ENCODE data around the gene ASCC1. TPM values are rescaled to one million over a fixed set of nuclear protein-coding genes. Genes with fewer than 3 reads are reported as not detected.
"Not testable (repeated sequence)": the region's sequence is repeated elsewhere in the genome, so short reads cannot be mapped to it uniquely, and the experiment has no call there.

ASCC1 gene
- total and polyA plus RNA-seq, 7 experiments from 2014 or later: 19.4 to 33.1 (median 24.4) TPM

DNA sequence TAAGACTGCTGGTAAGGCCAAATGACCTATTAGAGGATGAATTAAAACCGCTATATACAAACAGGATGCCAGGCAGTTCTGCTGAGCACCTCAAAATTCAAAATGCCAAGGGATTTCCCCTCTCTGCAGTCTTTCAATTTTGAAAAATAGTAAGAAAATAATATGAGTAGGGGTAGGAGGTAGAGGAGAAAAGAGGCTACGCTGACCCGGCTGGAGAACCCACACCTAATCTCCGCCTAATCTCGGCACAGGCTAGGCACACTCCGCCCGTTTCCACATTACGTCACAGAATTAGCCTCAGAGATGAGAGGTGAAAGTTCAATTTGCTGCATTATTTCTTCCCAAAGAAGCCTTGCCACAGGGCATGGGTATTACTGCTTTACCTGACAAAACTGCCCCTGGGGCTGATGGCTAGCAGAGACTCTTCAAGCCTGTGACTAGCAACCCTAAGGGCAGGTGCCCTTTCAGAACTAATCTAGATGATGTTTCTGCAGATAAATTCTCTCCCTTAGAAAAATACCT lies 106.4 kb downstream of the ASCC1 start:
- H3K36me3 Mint-ChIP-seq: peaks cover 0 to 26% (median 5%) of the 10 kb centered on the region in 5 donors
- H3K4me1 Mint-ChIP-seq: peaks cover 54 to 91% (median 83%) of the 10 kb centered on the region in 7 donors
- peak overlapping the region; percentile 81 to 96 (median 89) for H3K27ac Mint-ChIP-seq
- no peaks in the 10 kb centered on the region for H3K9me3 Mint-ChIP-seq
- peak in 4 of 9 donors; percentile 26 to 38 (median 31) for DNase-seq
- H3K4me3 Mint-ChIP-seq: peak overlapping the region; percentile 52 to 85 (median 78)
- intact Hi-C loops (cut with micrococcal nuclease): loop anchor here in 1 of 2 donors (1.0 to 2.0 kb wide), 2 partner anchors 8 to 17 kb away; no protein-coding TSS in a partner anchor
- peak; percentile 40 for ATAC-seq
- H3K27me3 Mint-ChIP-seq: no peaks in the 10 kb centered on the region
- ChIA-PET CTCF (no interaction called here), POLR2A (interaction anchor here (1.2 to 11.5 kb wide), 3 partner anchors 21 to 106 kb away, joined by 3 to 297 read pairs (median 16); partner anchors contain the start of genes ANAPC16, ASCC1 and SPOCK2)
- H3K27ac ChIP-seq (ENCODE audit: low read depth, low read length): peak overlapping the region; percentile 72
- no peaks in the 10 kb centered on the region for H3K36me3 ChIP-seq (ENCODE audit: control insufficient read depth in 2 of 3, insufficient read depth in 3 of 3, low read length in 3 of 3)
- H3K4me3 ChIP-seq (ENCODE audit: low read length): peak overlapping the region; percentile 49
- peaks cover 32 to 63% of the 10 kb centered on the region in 2 donors for H3K4me1 ChIP-seq (ENCODE audit: control insufficient read depth in 2 of 2, insufficient read depth in 2 of 2, low read length in 2 of 2)
- H3K9me3 ChIP-seq (ENCODE audit: control insufficient read depth in 2 of 3, low read length in 3 of 3): no peaks in the 10 kb centered on the region
- no peaks in the 10 kb centered on the region for H3K27me3 ChIP-seq (ENCODE audit: control insufficient read depth in 2 of 2, insufficient read depth in 2 of 2, low read length in 2 of 2)

DNA sequence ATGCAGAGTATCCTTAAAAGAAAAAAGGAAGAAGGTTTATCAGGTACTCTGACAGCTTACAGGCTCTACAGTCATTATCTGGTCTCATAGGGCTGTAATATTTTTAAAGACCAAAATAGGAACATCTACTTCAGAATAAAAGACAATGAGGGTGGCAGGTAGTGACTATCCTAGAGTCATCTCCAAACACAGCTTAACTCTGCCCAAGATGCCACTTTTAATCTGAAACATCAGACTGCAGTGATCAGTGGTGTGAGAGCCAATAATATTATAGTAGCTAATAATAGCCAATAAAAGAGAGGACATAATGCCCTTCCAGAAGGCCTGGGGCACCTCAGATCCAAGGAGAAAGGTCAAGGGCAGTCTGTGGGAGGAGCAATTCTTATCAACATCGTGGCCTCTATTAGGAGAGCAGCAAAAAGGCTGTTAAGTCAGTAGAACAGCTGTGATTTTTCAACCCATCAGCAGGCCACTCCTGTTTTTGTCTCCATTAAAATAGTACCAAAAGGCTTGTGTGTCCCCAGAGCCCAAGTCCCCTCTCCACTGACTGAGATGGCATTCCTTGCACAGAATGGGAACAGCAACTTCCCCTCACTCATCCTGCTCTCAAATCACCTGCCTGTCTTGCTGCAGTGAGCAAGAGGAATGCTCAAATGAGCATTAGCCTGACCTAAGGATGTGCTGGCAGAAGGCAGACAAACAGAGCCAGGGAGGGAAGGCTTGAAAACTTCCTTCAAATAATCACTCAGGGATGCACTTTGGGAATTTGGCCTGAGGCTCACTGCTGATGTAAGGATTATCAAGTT lies 107.0 kb downstream of the ASCC1 start:
- CTCF ChIA-PET: interaction anchor here (0.8 to 1.5 kb wide), 6 partner anchors 12 to 61 kb away, joined by 3 to 8 read pairs (median 4); no protein-coding TSS in a partner anchor
- H3K4me1 ChIP-seq (ENCODE audit: control insufficient read depth in 2 of 2, insufficient read depth in 2 of 2, low read length in 2 of 2): peaks cover 32 to 69% of the 10 kb centered on the region in 2 donors
- Mint-ChIP-seq H3K4me1 (peaks cover 56 to 94% (median 89%) of the 10 kb centered on the region in 7 donors), H3K4me3 (peak overlapping the region; percentile 52 to 85 (median 78)), H3K27ac (peak overlapping the region; percentile 81 to 96 (median 89)), H3K36me3 (peaks cover 0 to 28% (median 5%) of the 10 kb centered on the region in 5 donors), H3K27me3 (no peaks in the 10 kb centered on the region), H3K9me3 (no peaks in the 10 kb centered on the region)
- no peaks in the 10 kb centered on the region for H3K9me3 ChIP-seq (ENCODE audit: control insufficient read depth in 2 of 3, low read length in 3 of 3)
- no peak for DNase-seq
- intact Hi-C loops (cut with micrococcal nuclease): loop anchor here in 1 of 2 donors (1.0 to 2.0 kb wide), 2 partner anchors 8 to 18 kb away; no protein-coding TSS in a partner anchor
- no peak for ATAC-seq
- no peaks in the 10 kb centered on the region for H3K27me3 ChIP-seq (ENCODE audit: control insufficient read depth in 2 of 2, insufficient read depth in 2 of 2, low read length in 2 of 2)
- peak overlapping the region; percentile 49 for H3K4me3 ChIP-seq (ENCODE audit: low read length)
- H3K36me3 ChIP-seq (ENCODE audit: control insufficient read depth in 2 of 3, insufficient read depth in 3 of 3, low read length in 3 of 3): no peaks in the 10 kb centered on the region
- POLR2A ChIA-PET: interaction anchor here (0.6 to 11.5 kb wide), 18 partner anchors 8 to 225 kb away, joined by 3 to 297 read pairs (median 5); partner anchors contain the start of genes ANAPC16, ASCC1 and SPOCK2
- H3K27ac ChIP-seq (ENCODE audit: low read depth, low read length): peak overlapping the region; percentile 72

DNA sequence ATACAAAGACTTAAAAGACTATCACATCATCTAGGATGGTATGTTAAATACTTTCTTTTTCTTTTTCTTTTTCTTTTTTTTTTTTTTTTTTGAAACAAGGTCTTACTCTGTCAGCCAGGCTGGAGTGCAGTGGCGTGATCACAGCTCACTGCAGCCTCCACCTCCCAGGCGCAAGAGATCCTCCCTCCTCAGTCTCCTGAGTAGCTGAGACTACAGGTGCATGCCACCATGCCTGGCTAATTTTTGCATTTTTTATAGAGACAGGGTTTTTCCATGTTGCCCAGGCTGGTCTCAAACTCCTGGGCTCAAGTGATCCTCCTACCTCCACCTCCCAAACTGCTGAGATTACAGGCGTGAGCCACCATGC lies 108.1 kb downstream of the ASCC1 start:
- H3K36me3 ChIP-seq (ENCODE audit: control insufficient read depth in 2 of 3, insufficient read depth in 3 of 3, low read length in 3 of 3); H3K9me3 ChIP-seq (ENCODE audit: control insufficient read depth in 2 of 3, low read length in 3 of 3); H3K27me3 ChIP-seq (ENCODE audit: control insufficient read depth in 2 of 2, insufficient read depth in 2 of 2, low read length in 2 of 2); H3K9me3 Mint-ChIP-seq; DNase-seq; H3K27me3 Mint-ChIP-seq: not testable (repeated sequence)
- peak; percentile 33 for ATAC-seq
- Mint-ChIP-seq H3K27ac (peak overlapping the region; percentile 79 to 96 (median 89)), H3K4me1 (peaks cover 54 to 94% (median 89%) of the 10 kb centered on the region in 7 donors), H3K36me3 (peaks cover 0 to 28% (median 5%) of the 10 kb centered on the region in 5 donors), H3K4me3 (peak overlapping the region; percentile 67 to 85 (median 78))
- ChIA-PET CTCF (interaction anchor here (0.8 to 1.5 kb wide), 5 partner anchors 13 to 60 kb away, joined by 3 to 8 read pairs (median 6); no protein-coding TSS in a partner anchor), POLR2A (interaction anchor here (0.6 to 11.5 kb wide), 16 partner anchors 9 to 226 kb away, joined by 3 to 297 read pairs (median 6); partner anchors contain the start of genes ANAPC16, ASCC1 and SPOCK2)
- intact Hi-C loops (cut with micrococcal nuclease): loop anchor here in 1 of 2 donors (2.0 kb wide), 1 partner anchor 19 kb away; no protein-coding TSS in a partner anchor
- peak overlapping the region; percentile 72 for H3K27ac ChIP-seq (ENCODE audit: low read depth, low read length)
- H3K4me3 ChIP-seq (ENCODE audit: low read length): peak overlapping the region; percentile 10
- H3K4me1 ChIP-seq (ENCODE audit: control insufficient read depth in 2 of 2, insufficient read depth in 2 of 2, low read length in 2 of 2): peaks cover 32 to 79% of the 10 kb centered on the region in 2 donors

DNA sequence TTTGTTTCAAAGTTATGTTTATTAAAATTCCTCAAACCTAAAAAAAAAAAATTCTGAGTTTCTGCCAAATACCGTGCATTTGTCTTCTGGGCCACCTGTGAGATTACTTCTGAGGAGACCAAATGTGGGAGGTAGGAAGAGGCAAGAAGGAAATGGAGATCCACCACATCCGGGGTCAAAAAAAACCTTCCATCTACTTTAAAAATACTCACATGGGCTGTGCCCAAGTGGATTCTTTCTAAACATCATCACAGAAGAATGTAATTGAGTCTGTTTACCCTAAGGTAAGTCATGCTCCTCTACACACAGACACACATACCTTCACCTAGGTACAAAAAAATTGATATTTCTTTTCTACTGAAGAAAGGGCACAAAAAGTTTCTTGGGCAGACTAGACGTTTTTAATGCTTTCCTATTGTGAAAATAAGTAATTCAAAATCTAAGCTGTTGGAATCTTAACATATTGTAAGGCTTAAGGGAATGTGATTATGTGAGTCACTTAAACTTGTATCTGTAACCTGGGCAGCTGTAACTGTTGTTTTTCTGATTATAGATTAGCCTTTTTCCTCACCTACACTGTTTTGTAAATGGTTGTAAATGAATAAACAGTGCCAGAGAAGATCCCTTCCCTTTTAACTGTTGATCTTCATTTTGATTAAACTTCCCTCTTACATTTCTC lies 108.6 kb downstream of the ASCC1 start:
- POLR2A ChIA-PET: interaction anchor here (0.6 to 11.5 kb wide), 14 partner anchors 9 to 227 kb away, joined by 3 to 297 read pairs (median 7); partner anchors contain the start of genes ANAPC16, ASCC1 and SPOCK2

DNA sequence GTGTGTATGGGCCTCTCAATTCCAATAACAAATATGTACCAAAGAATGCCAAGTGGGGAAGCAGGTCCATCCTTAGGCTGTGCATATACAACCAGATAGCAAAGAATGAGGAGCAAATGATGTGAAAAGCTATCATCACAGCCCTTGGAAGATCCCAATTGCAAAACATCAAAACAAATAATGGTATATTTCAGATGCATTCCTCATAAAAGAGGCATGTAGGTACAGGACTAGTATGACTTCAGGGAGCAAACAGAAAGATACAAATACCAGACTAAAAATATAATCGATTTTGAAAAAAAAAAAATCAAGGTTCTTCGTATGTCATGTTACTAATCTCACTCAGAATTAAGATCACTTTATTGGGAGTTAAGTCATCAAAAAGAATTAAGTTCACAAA lies 109.2 kb downstream of the ASCC1 start:
- H3K27ac Mint-ChIP-seq: peak overlapping the region; percentile 79 to 96 (median 89)
- no peaks in the 10 kb centered on the region for H3K9me3 Mint-ChIP-seq
- H3K27me3 ChIP-seq (ENCODE audit: control insufficient read depth in 2 of 2, insufficient read depth in 2 of 2, low read length in 2 of 2): no peaks in the 10 kb centered on the region
- peaks cover 32 to 89% of the 10 kb centered on the region in 2 donors for H3K4me1 ChIP-seq (ENCODE audit: control insufficient read depth in 2 of 2, insufficient read depth in 2 of 2, low read length in 2 of 2)
- H3K36me3 ChIP-seq (ENCODE audit: control insufficient read depth in 2 of 3, insufficient read depth in 3 of 3, low read length in 3 of 3): no peaks in the 10 kb centered on the region
- ATAC-seq (no peak), DNase-seq (no peak)
- H3K36me3 Mint-ChIP-seq: peaks cover 0 to 29% (median 4%) of the 10 kb centered on the region in 5 donors
- peak overlapping the region; percentile 7 for H3K4me3 ChIP-seq (ENCODE audit: low read length)
- peak overlapping the region; percentile 63 to 85 (median 78) for H3K4me3 Mint-ChIP-seq
- H3K4me1 Mint-ChIP-seq: peaks cover 54 to 97% (median 90%) of the 10 kb centered on the region in 7 donors
- no peaks in the 10 kb centered on the region for H3K27me3 Mint-ChIP-seq
- ChIA-PET CTCF (interaction anchor here (0.7 to 1.2 kb wide), 3 partner anchors 18 to 27 kb away, joined by 3 to 6 read pairs (median 4); partner anchors contain the start of gene SPOCK2), POLR2A (interaction anchor here (0.6 to 11.5 kb wide), 8 partner anchors 8 to 161 kb away, joined by 3 to 297 read pairs (median 6); partner anchors contain the start of genes ANAPC16 and SPOCK2)
- peak overlapping the region; percentile 72 for H3K27ac ChIP-seq (ENCODE audit: low read depth, low read length)
- intact Hi-C loops (cut with micrococcal nuclease): loop anchor here (1.0 kb wide), 4 partner anchors 10 to 59 kb away; partner anchors contain the start of gene SPOCK2 (in 1 of the 2)
- no peaks in the 10 kb centered on the region for H3K9me3 ChIP-seq (ENCODE audit: control insufficient read depth in 2 of 3, low read length in 3 of 3)

More for the DNA sequence above, 108.6 kb downstream of the ASCC1 start:
- Histone ChIP-seq H3K9me3 (ENCODE audit: control insufficient read depth in 2 of 3, low read length in 3 of 3) (no peaks in the 10 kb centered on the region), H3K27me3 (ENCODE audit: control insufficient read depth in 2 of 2, insufficient read depth in 2 of 2, low read length in 2 of 2) (no peaks in the 10 kb centered on the region), H3K4me3 (ENCODE audit: low read length) (peak overlapping the region; percentile 10), H3K27ac (ENCODE audit: low read depth, low read length) (peak overlapping the region; percentile 72), H3K4me1 (ENCODE audit: control insufficient read depth in 2 of 2, insufficient read depth in 2 of 2, low read length in 2 of 2) (peaks cover 32 to 84% of the 10 kb centered on the region in 2 donors), H3K36me3 (ENCODE audit: control insufficient read depth in 2 of 3, insufficient read depth in 3 of 3, low read length in 3 of 3) (no peaks in the 10 kb centered on the region)
- peaks cover 0 to 27% (median 5%) of the 10 kb centered on the region in 5 donors for H3K36me3 Mint-ChIP-seq
- peak overlapping the region; percentile 67 to 85 (median 78) for H3K4me3 Mint-ChIP-seq
- ATAC-seq (peak; percentile 82), DNase-seq (peak in 7 of 9 donors; percentile 63 to 77 (median 74))
- peaks cover 53 to 96% (median 89%) of the 10 kb centered on the region in 7 donors for H3K4me1 Mint-ChIP-seq
- H3K9me3 Mint-ChIP-seq: no peaks in the 10 kb centered on the region
- intact Hi-C loops (cut with micrococcal nuclease): loop anchor here (1.0 to 2.0 kb wide), 5 partner anchors 10 to 59 kb away; partner anchors contain the start of gene SPOCK2 (in 1 of the 2)
- CTCF ChIA-PET: interaction anchor here (0.9 to 1.5 kb wide), 4 partner anchors 14 to 52 kb away, joined by 3 to 8 read pairs (median 6); partner anchors contain the start of gene SPOCK2
- H3K27me3 Mint-ChIP-seq: no peaks in the 10 kb centered on the region
- H3K27ac Mint-ChIP-seq: peak overlapping the region; percentile 79 to 96 (median 89)

All from naive thymus-derived CD4-positive, alpha-beta T cell (primary cell).